NCI-H2107 treated with DMSO at 0.1 percent for 48 hours (cell line): ENCODE measurements around the gene INPP5K.
"Not testable (repeated sequence)": the region's sequence is repeated elsewhere in the genome, so short reads cannot be mapped to it uniquely, and the experiment has no call there.

ENCODE experiments used
- DNase-seq: peaks from one replicate; lab custom pipeline; 2025; ENCODE audit not compliant: unreplicated experiment; lab: John Stamatoyannopoulos, UW

INPP5K gene

DNA sequence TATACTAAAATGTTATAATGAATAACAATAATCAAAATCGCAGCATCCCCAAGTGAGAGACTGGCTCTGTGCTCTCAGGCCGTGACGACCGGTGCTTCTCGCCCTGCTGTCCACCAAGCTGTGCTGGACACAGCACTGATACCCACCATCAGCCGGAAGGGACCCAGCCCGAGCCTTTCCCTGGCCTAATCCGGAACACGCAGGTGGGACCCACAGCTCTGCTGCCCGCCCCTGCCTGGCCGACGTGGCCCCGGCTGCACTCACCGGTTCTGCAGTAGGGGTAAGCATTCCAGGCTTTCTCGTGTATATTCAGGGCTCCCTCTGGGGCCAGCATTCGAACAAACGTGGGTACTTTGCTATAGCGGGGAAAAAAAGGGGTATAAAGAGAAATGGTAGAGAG, 31.6 kb upstream of the INPP5K start:
- no peak for DNase-seq

GRCh38 chr17:1546292-1546922, 30.0 kb upstream of the INPP5K start:
- DNase-seq, result no peak

GRCh38 chr17:1545618-1546017, 29.2 kb upstream of the INPP5K start:
- DNase-seq, result no peak

- DNase-seq, result no peak
Measured at GRCh38 chr17:1542316-1542715, 25.9 kb upstream of the INPP5K start.

- DNase-seq, result no peak
Measured at GRCh38 chr17:1541367-1541904, 25.0 kb upstream of the INPP5K start.

DNA sequence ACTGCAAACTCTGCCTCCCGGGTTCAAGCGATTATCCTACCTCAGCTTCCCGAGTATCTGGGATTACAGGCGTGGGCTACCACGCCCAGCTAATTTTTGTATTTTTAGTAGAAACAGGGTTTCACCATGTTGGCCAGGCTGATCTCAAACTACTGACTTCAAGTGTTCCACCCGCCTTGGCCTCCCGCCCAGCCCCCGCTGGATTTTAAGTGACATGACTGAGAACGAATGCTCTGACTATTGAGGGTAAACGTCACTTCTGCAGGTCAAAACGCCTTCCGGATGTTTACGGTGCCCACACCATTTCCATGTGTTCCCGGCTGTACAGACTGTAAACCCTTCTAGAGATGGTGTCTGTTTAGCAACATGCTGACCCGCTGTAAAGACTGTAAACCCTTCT, 23.4 kb upstream of the INPP5K start:
- no peak for DNase-seq

DNA sequence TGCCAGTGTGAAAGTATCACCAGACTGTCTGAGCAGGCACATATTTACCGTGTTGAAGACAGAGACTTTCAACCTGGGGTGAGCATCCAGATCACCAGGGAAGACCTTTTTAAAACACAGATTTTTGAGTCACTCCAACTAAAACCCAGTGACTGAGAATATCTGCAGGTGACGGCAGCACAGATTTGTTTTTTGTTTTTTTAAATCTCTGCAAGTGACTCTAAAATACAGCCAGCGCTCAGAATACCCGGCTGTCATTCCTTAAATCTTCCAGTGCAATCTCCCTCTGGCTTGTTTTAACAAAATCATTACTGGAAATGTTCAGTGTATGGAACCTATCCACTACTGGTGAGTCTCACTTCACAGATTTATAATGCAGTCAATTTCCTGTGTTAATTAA, 19.3 kb upstream of the INPP5K start:
- DNase-seq, result no peak

GRCh38 chr17:1533661-1534325, 17.4 kb upstream of the INPP5K start:
- DNase-seq, result no peak

- no peak for DNase-seq
Measured at GRCh38 chr17:1532836-1533602, 16.6 kb upstream of the INPP5K start.

DNA sequence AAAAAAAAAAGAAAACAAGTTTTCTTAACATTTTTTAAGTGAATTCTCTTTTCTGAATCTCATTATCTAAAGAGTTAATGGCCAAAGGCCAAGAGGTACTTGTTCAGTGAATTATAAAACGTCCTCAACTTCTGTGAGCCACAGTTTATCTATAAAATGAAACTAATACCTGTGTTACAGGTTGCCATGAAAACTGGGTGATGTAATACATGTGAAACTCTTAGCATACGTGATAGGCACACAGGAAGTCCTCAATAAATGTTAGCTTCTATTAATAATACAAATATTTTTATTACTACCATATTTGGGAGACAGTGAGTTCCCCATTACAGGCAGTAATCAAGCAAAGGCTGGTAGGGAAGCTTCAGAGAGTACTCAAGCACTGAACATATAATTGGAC, 13.5 kb upstream of the INPP5K start:
- no peak for DNase-seq

DNA sequence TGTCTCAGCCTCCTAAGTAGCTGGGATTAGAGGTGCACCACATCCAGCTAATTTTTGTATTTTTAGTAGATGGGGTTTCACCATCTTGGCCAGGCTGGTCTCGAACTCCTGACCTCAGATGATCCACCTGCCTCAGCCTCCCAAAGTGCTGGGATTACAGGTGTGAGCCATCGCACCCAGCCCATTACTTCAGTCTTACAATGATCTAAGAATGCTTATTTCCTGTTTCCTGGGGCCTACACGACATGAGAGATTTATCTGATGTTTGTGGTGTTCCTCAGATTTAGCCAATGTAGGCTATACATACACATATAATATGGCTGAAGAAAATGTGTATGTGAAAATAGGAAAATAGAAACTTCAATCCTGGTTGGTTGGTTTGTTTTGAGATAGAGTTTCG, 10.5 kb upstream of the INPP5K start:
- not testable (repeated sequence) for DNase-seq

- no peak for DNase-seq
Measured at GRCh38 chr17:1522626-1523025, 6.2 kb upstream of the INPP5K start.

DNA sequence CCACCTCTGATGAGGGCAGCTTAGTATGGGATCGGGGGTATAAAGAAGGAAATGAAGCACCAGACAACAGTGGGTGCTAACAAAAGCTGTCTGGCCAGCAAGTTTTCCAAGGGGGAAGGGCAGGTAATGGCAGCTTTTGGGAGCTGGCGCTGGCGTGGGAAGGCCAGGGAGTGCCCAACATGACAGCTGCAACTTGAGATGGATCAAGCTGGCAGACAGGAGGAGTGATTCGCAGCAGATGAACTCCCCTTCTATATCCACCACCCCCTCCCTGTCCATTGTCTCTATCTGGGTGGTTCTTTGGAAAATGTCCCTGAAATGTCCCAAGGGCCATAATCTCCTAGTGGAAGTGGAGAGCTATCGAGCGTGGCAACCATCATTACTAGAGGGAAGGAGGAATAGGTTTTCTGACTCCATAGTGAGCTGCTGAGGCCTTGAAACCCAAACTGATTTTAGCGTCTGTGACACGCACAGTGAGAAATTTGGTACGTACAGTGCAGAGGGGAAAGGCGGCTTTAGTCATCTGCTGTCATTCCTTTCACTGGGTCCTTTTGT, 4.8 kb upstream of the INPP5K start:
- DNase-seq, result no peak

GRCh38 chr17:1519678-1520077, 3.3 kb upstream of the INPP5K start:
- no peak for DNase-seq

DNA sequence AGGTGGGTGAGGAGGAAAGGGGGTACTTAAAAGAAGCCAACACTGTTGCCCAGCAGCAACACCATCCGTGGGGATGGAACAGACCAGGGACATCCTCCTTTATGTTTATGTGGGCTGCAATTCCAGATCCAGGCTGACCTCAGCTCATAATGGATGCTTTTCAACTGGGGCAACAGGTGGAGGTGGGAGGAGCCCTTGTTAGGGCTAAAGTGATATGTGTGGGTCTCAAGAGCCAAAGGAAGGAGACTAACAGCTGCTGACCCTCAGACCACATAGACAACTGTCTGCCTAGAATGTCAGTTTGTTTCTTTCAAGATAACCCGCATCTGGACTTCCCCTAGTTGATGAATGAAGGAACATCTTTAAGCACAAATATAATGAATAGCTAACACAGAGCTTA, 2.0 kb upstream of the INPP5K start:
- DNase-seq, result no peak

- DNase-seq, result peak; percentile 38
Measured at GRCh38 chr17:1515640-1516387, 598 bp downstream of the INPP5K start.

DNA sequence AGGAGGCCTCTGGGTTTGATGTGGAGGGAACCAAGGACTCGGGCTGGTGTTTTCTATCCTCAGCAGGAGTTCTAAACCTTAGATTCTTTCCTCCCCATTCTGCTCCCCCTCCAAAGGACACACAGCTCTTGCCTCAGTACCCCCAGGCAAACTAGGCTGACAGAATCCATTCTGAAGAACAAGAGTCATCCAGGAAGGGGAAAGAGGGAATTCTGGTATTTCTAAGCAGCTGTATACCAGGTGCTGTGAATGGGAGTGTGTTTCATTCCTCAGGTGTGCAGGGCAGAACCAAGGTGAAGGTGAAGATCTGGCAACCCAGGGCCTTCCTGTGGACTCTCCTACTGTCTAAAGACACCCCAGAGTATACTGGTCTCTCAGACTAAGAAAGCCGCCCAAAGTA, 4.1 kb downstream of the INPP5K start:
- DNase-seq, result no peak

DNA sequence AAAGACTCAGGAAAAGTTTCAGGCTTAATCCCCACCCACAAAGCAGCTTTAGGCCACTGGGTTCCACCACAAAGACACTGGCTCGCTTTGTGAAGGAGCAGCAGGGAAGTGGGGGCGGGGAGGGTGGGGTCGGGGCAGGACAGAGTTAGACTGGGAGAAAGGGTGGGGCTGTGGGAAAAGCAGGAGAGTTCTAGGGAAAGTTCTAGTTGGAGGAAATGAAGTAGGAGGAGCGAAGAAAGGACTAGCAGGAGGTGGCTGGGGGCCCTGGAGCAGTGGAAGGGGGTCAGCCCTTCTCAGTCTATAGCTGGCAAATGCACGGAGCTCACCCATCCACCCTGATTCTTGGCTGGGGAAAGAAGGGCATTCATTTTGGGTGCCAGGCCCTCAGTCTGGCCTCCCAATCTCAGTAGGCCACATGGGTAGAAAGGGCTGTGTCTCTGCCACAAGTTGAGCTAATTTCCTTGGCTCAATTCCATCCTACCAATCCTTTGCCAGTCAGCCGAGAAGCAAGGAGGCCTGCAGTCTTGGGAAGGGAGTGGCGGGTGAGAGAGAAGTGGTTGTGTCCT, 4.6 kb downstream of the INPP5K start:
- DNase-seq, result no peak

DNA sequence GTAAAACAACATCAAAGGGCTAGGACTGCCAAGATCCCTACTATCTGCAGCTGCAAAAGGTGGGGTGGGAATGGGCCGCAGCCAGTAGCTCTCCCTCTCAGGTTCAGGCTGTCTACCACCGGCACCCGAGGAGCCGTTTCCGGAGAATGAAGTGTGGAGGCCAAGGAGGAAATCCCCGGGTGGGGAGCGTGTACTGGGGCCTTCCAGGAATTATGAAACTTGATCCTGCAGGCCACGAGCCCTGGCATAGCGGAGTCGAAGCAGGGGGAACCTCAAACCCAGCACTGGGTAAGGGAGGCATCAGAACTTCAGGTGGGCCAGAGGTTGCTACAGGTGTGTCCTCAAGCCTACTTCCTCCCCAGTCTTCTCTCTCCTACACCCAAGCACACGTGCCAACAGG, 5.1 kb downstream of the INPP5K start:
- no peak for DNase-seq

- no peak for DNase-seq
Measured at GRCh38 chr17:1509290-1509881, 7.0 kb downstream of the INPP5K start.
